Peyer's patch (tissue), 4 donors: Measurements from ENCODE around the gene ADCY7.

Experiments used
- CTCF ChIP-seq, 6 experiments: fragments of 450-650 bp in 4 of 6; fragments of 200-600 bp in 2 of 6; sonication (generic) in 1 of 6; IDR thresholded peaks; one replicate each; pipeline ENCODE4 v1.5.1; 2017 to 2019; ENCODE audit warnings: antibody characterized with exemption in 6 of 6, mild to moderate bottlenecking in 3 of 6, moderate library complexity in 1 of 6
- POLR2A ChIP-seq, 2 donors: fragments of 450-650 bp; IDR thresholded peaks; one replicate each; pipeline ENCODE4 v1.5.1; 2017; ENCODE audit warnings: antibody characterized with exemption in 2 of 2, mild to moderate bottlenecking in 2 of 2, moderate library complexity in 2 of 2

- TF ChIP-seq CTCF (IDR thresholded peaks at IDR 0.05) (no peak), POLR2A (IDR thresholded peaks at IDR 0.05) (no peak)
These were observed 15.7 kb downstream of the ADCY7 start for GRCh38 chr16:50282010-50282538.
